ENCODE measurements around the gene SLC44A3.

The SLC44A3 gene

GRCh38 chr1:94812985-94813384, 7.2 kb upstream of the SLC44A3 start:
- H3K36me3 ChIP-seq (replicated peaks; ENCODE audit: insufficient read depth, low read length): no peaks in the 10 kb centered on the region
- H3F3A ChIP-seq (ENCODE audit: insufficient read depth, low read length): no peaks in the 10 kb centered on the region
- no peaks in the 10 kb centered on the region for H4K20me1 ChIP-seq (ENCODE audit: insufficient read depth, low read length)
- H2AFZ ChIP-seq (ENCODE audit: low read length): no peak overlapping the region
- TF ChIP-seq CTCF (IDR thresholded peaks at IDR 0.05; ENCODE audit: low read length) (no peak), EZH2 (optimal IDR thresholded peaks at IDR 0.05; ENCODE audit: low read depth, low read length) (no peak), EZH2phosphoT487 (IDR thresholded peaks at IDR 0.05; ENCODE audit: low read length) (no peak)
- no peak overlapping the region for H3K9ac ChIP-seq (ENCODE audit: low read length)
- H3K9me2 ChIP-seq (replicated peaks; ENCODE audit: insufficient read depth, low read length): no peaks in the 10 kb centered on the region
- no peaks in the 10 kb centered on the region for H3K9me3 ChIP-seq (replicated peaks; ENCODE audit: insufficient read depth, low read length)
- no peak overlapping the region for H3K4me2 ChIP-seq (ENCODE audit: low read depth, low read length)
- no peak overlapping the region for H3K27ac ChIP-seq (ENCODE audit: low read length)
- DNase-seq: no peak
- H3K27me3 ChIP-seq (replicated peaks; ENCODE audit: insufficient read depth, low read length): no peaks in the 10 kb centered on the region
- no peak overlapping the region for H3K4me3 ChIP-seq (ENCODE audit: low read length)
- H3K4me1 ChIP-seq (ENCODE audit: low read length): no peaks in the 10 kb centered on the region
- H3K79me2 ChIP-seq (ENCODE audit: low read length): no peaks in the 10 kb centered on the region

GRCh38 chr1:94816030-94816429, 4.1 kb upstream of the SLC44A3 start:
- H3K9me3 ChIP-seq (replicated peaks; ENCODE audit: insufficient read depth, low read length): no peaks in the 10 kb centered on the region
- no peak for TF ChIP-seq EZH2phosphoT487 (IDR thresholded peaks at IDR 0.05; ENCODE audit: low read length)
- no peak for TF ChIP-seq EZH2 (optimal IDR thresholded peaks at IDR 0.05; ENCODE audit: low read depth, low read length)
- TF ChIP-seq CTCF (IDR thresholded peaks at IDR 0.05; ENCODE audit: low read length): no peak

GRCh38 chr1:94817712-94818111, 2.4 kb upstream of the SLC44A3 start:
- Histone ChIP-seq H3K4me3 (ENCODE audit: low read length) (no peak overlapping the region), H3K9ac (ENCODE audit: low read length) (no peak overlapping the region), H3K79me2 (ENCODE audit: low read length) (no peaks in the 10 kb centered on the region), H3K9me3 (replicated peaks; ENCODE audit: insufficient read depth, low read length) (no peaks in the 10 kb centered on the region), H3K36me3 (replicated peaks; ENCODE audit: insufficient read depth, low read length) (no peaks in the 10 kb centered on the region), H3K27me3 (replicated peaks; ENCODE audit: insufficient read depth, low read length) (no peaks in the 10 kb centered on the region), H2AFZ (ENCODE audit: low read length) (no peak overlapping the region), H3K4me1 (ENCODE audit: low read length) (no peaks in the 10 kb centered on the region), H3K9me2 (replicated peaks; ENCODE audit: insufficient read depth, low read length) (no peaks in the 10 kb centered on the region), H4K20me1 (ENCODE audit: insufficient read depth, low read length) (no peaks in the 10 kb centered on the region), H3K27ac (ENCODE audit: low read length) (no peak overlapping the region), H3K4me2 (ENCODE audit: low read depth, low read length) (no peak overlapping the region), H3F3A (ENCODE audit: insufficient read depth, low read length) (no peaks in the 10 kb centered on the region)
- no peak for TF ChIP-seq CTCF (IDR thresholded peaks at IDR 0.05; ENCODE audit: low read length)
- DNase-seq: no peak

More at GRCh38 chr1:94816030-94816429, 4.1 kb upstream of the SLC44A3 start:
- no peaks in the 10 kb centered on the region for H3K79me2 ChIP-seq (ENCODE audit: low read length)
- H3K9ac ChIP-seq (ENCODE audit: low read length): no peak overlapping the region
- no peak overlapping the region for H2AFZ ChIP-seq (ENCODE audit: low read length)
- no peak overlapping the region for H3K4me3 ChIP-seq (ENCODE audit: low read length)
- H3K9me2 ChIP-seq (replicated peaks; ENCODE audit: insufficient read depth, low read length): no peaks in the 10 kb centered on the region
- H3K36me3 ChIP-seq (replicated peaks; ENCODE audit: insufficient read depth, low read length): no peaks in the 10 kb centered on the region
- no peaks in the 10 kb centered on the region for H3K4me1 ChIP-seq (ENCODE audit: low read length)
- no peaks in the 10 kb centered on the region for H4K20me1 ChIP-seq (ENCODE audit: insufficient read depth, low read length)
- H3K27ac ChIP-seq (ENCODE audit: low read length): no peak overlapping the region
- no peak overlapping the region for H3K4me2 ChIP-seq (ENCODE audit: low read depth, low read length)
- no peaks in the 10 kb centered on the region for H3F3A ChIP-seq (ENCODE audit: insufficient read depth, low read length)
- no peak for DNase-seq
- no peaks in the 10 kb centered on the region for H3K27me3 ChIP-seq (replicated peaks; ENCODE audit: insufficient read depth, low read length)
